ENCODE measurements around the gene PRSS16.
"Not testable (repeated sequence)": the region's sequence is repeated elsewhere in the genome, so short reads cannot be mapped to it uniquely, and the experiment has no call there.

Gene PRSS16, protein sequence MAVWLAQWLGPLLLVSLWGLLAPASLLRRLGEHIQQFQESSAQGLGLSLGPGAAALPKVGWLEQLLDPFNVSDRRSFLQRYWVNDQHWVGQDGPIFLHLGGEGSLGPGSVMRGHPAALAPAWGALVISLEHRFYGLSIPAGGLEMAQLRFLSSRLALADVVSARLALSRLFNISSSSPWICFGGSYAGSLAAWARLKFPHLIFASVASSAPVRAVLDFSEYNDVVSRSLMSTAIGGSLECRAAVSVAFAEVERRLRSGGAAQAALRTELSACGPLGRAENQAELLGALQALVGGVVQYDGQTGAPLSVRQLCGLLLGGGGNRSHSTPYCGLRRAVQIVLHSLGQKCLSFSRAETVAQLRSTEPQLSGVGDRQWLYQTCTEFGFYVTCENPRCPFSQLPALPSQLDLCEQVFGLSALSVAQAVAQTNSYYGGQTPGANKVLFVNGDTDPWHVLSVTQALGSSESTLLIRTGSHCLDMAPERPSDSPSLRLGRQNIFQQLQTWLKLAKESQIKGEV

GRCh38 chr6:27247133-27247836 lies at the start of gene PRSS16:
PRSS16 (plus strand) TSS chr6:27247701; CDS start chr6:27247738, 37 bp downstream.
- TF ChIP-seq, protein P1, sequence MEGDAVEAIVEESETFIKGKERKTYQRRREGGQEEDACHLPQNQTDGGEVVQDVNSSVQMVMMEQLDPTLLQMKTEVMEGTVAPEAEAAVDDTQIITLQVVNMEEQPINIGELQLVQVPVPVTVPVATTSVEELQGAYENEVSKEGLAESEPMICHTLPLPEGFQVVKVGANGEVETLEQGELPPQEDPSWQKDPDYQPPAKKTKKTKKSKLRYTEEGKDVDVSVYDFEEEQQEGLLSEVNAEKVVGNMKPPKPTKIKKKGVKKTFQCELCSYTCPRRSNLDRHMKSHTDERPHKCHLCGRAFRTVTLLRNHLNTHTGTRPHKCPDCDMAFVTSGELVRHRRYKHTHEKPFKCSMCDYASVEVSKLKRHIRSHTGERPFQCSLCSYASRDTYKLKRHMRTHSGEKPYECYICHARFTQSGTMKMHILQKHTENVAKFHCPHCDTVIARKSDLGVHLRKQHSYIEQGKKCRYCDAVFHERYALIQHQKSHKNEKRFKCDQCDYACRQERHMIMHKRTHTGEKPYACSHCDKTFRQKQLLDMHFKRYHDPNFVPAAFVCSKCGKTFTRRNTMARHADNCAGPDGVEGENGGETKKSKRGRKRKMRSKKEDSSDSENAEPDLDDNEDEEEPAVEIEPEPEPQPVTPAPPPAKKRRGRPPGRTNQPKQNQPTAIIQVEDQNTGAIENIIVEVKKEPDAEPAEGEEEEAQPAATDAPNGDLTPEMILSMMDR (IDR thresholded peaks at IDR 0.05; ENCODE audit: insufficient read depth, low read depth, low read length, missing control alignments) = no peak
- DNase-seq (ENCODE audit: low read depth) = no peak
- no peak within 1 kb of the TSS for H3K4me3 ChIP-seq (ENCODE audit: low read depth, low read length)

DNA sequence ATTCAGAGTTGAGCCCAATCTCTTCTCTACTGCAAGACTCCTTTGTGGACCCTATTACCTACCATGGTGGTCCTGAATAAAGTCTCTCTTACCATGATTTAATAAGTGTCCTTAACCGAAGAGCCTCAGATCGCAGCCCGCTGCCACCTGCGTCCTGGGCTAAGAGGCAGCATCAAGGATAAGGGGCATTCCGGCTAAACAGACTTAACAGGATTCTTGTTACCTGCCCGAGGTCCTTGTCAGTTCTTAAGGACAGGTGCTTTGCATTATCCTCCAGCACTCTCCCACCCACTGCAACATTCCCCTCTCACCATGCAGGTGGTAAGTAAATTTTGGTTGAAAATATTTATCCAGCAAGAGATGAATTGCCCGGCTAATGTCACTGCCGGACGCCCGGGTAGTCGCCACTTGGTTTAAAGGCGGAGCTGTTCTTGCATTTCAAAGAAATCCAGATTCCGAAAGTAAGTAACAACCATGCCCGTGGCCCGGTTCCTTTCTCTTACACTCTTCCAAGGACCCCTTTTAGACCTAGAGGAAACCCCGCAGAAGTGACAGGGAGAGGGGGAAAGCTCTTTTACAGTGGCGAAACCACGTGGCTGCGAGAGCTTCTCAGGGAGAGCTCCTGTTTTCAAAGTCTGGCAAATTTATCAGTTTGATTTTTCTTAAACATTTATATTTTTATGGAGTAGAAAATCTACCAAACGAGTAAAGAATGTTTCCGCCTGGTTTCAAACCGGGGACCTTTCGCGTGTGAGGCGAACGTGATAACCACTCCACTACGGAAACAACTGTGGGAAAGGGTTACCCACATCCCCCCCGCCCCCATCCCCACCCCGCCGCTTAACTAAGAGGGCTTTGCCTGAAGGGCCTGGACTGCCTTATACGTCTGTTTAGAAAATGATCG lies 41.9 kb upstream of the PRSS16 start:
- DNase-seq (ENCODE audit: low read depth) = peak; percentile 49
- TF ChIP-seq, protein P1 (IDR thresholded peaks at IDR 0.05; ENCODE audit: insufficient read depth, low read depth, low read length, missing control alignments) = no peak
- no peak overlapping the region for H3K4me3 ChIP-seq (ENCODE audit: low read depth, low read length)

- TF ChIP-seq, protein P1 (IDR thresholded peaks at IDR 0.05; ENCODE audit: insufficient read depth, low read depth, low read length, missing control alignments) = no peak
- no peak overlapping the region for H3K4me3 ChIP-seq (ENCODE audit: low read depth, low read length)
- no peak for DNase-seq (ENCODE audit: low read depth)
Measured at GRCh38 chr6:27206806-27207205, 40.7 kb upstream of the PRSS16 start.

DNA sequence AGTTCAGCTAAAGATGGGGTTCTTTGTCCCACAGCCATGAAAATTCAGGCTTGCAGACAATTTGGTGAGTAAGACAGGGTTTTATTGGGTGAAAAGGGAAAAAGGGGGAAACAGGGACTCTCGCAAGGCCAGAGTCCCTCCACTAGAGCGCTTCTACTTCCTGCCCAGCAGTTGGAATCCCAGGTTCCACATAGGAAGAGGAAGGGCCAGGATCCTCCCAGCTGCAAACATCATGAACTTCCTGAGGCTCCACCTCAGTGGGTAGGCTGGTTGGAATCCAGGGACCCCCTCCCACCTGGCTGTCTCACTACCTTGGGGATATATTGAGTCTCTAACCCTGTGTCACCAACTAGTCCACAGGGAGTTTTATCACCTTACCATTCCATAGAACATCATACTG lies 39.5 kb upstream of the PRSS16 start:
- TF ChIP-seq, protein P1 (IDR thresholded peaks at IDR 0.05; ENCODE audit: insufficient read depth, low read depth, low read length, missing control alignments) = no peak
- no peak overlapping the region for H3K4me3 ChIP-seq (ENCODE audit: low read depth, low read length)
- DNase-seq (ENCODE audit: low read depth) = no peak

DNA sequence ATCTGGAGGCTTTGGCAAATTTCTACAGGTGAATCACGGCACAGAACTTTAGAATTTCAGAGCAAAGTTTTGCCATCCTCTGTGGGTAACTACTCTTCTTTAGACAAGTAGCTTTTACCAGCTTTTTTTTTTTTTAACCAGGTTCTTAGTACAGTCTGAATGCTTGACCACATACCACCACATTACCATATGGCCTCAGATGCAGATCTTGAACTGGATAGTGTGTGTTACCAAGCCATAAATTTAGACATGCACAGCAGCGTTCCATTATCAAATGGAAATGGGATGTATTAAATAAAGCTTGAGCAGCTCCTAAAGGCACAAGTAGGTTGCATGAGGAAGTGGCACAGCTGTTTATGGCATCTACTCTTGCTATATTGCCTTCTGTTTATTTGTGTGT lies 38.3 kb upstream of the PRSS16 start:
- no peak for DNase-seq (ENCODE audit: low read depth)
- TF ChIP-seq, protein P1 (IDR thresholded peaks at IDR 0.05; ENCODE audit: insufficient read depth, low read depth, low read length, missing control alignments) = no peak
- no peak overlapping the region for H3K4me3 ChIP-seq (ENCODE audit: low read depth, low read length)

DNA sequence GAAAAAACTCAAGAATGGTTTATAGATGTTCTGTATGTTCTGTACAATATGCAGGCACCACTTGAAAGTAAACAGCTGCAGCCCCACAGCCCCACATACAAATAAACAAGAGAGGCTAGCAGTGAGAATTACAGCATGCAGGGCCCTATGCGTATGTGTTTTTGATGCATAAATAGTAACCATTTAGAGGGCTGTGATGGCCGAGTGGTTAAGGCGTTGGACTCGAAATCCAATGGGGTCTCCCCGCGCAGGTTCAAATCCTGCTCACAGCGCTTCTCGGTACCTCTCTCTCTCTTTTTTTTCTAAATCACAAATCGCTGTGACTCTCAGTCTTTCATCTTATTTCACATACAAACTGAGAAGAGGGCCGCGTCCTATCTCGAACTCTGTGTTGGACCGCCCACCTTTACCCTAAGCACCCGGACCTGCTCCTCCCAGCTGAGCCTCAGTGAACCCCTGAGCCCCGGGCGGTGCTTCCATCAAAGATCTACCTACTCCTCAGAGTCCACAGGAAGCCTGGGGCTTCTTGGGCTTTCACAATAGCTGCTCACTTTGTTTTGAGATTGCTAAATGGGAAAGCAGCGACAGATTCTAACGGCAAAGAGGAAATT lies 37.7 kb upstream of the PRSS16 start:
- TF ChIP-seq, protein P1 (IDR thresholded peaks at IDR 0.05; ENCODE audit: insufficient read depth, low read depth, low read length, missing control alignments) = no peak
- no peak overlapping the region for H3K4me3 ChIP-seq (ENCODE audit: low read depth, low read length)
- no peak for DNase-seq (ENCODE audit: low read depth)

- DNase-seq (ENCODE audit: low read depth) = peak; percentile 11
- H3K4me3 ChIP-seq (ENCODE audit: low read depth, low read length) = not testable (repeated sequence)
Measured at GRCh38 chr6:27213091-27213517, 34.4 kb upstream of the PRSS16 start.

All from GM12865 (cell line).